Measurements from ENCODE around the gene ZNF71.
"Not testable (repeated sequence)": the region's sequence is repeated elsewhere in the genome, so short reads cannot be mapped to it uniquely, and the experiment has no call there.

Gene ZNF71

DNA sequence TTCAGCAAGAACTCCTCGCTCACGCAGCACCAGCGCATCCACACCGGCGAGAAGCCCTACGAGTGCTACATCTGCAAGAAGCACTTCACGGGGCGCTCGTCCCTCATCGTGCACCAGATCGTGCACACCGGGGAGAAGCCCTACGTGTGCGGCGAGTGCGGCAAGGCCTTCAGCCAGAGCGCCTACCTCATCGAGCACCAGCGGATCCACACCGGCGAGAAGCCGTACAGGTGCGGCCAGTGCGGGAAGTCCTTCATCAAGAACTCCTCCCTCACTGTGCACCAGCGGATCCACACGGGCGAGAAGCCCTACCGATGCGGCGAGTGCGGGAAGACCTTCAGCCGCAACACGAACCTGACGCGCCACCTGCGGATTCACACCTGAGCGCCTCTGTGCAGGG lies 27.3 kb downstream of the ZNF71 start:
- DNase-seq (ENCODE audit: low read depth), result no peak

DNA sequence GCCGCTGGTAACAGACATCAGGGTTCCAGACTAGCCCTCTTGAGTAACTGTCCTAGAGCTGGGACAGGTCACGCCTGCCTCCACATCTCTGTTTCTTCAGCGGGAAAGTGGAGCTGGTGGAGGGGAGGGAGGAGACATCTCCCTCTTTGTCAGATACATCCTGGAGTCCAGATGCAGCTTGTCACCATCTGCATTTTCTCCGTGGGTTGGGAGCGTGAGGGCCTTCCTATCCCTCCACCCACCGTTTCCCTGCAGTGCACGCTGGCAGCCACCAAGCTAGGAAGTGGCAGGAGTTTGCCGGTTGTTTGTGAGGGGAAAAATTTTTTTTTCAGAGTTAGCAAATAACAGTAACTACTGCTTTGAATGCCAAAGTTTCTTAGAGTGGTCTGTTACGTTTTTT lies 27.9 kb downstream of the ZNF71 start:
- DNase-seq (ENCODE audit: low read depth), result no peak

DNA sequence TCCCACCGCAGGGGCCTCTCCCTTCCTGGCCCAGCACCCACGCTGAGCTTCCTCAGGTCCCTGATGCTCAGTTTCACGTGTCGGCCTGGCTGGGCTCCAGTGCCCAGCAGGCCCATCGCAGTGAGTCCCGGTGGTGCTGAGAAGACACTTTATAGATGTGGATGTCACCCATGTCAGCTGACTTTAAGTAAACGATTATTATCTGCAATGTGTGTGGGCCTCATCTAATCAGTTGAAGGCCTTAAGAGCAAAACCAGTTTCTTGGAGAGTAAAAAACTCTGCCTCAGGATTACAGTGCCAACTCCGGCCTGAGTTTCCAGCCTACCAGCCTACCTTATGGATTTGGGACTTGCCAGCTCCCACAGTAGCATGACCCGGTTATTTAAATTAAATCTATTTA lies 30.6 kb downstream of the ZNF71 start:
- DNase-seq (ENCODE audit: low read depth), result no peak

DNA sequence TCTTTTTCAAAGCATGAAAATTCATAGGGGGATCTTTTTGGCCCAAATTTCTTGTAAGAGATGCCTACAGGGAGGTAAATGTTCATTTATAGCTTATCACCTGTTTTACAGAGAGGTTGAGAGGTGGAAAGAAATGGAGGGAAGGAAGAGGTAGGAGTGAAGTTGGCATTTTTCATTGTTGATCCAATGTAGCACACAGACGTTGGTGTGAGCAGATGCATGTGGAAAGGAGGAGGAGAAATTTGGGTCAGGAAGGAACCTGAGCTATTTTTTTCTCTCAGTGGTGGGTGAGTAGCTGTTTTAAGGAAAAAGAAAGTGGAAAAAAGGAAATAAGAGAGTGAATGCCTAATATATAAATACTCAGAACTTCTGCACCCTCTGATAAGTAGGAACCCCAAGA lies 37.9 kb downstream of the ZNF71 start:
- no peak for DNase-seq (ENCODE audit: low read depth)

DNA sequence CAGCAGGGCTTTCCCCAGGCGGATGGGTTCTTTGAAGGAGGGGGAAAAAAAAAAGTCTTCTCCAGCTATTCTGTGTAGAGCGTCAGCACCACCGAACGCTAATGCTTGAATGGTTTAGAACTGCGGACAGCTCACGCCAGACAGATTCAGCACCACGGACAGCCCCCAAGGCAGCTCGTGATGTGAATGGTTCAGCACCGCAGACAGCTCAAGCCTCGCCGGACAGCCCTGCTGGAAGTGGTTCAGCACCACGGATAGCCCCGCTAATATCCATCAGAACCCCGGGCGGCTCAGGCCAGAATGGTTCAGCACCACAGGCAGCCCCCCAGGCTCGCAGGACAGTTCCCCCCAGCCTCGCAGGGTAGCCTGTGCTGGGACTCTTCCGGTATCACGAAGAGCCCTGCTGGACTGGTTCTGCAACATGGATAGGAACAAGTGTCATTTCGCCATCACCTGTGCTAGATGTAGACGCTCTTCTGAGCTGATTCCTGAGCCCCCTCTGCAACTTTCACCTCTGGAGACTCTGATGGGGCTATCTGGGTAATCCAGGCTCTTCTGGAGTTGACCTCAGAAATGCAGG lies 43.0 kb downstream of the ZNF71 start:
- peak; percentile 4 for DNase-seq (ENCODE audit: low read depth)

DNA sequence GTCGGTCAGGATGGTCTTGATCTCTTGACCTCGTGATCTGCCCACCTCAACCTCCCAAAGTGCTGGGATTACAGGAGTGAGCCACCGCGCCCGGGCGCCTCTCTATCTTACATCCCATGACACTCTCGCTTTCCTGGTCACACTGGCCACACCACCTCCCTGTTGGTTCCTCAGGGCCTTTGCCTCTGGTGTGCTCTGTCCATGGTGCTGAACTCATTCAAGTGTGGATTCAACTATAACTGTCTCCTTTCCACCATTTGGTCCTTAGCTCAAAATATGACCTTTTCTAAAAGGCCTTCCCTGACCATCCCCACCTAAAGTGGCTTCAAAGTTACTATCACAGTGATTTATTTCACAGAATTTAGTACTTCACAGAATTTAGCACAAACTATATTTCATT lies 44.1 kb downstream of the ZNF71 start:
- DNase-seq (ENCODE audit: low read depth), result no peak

DNA sequence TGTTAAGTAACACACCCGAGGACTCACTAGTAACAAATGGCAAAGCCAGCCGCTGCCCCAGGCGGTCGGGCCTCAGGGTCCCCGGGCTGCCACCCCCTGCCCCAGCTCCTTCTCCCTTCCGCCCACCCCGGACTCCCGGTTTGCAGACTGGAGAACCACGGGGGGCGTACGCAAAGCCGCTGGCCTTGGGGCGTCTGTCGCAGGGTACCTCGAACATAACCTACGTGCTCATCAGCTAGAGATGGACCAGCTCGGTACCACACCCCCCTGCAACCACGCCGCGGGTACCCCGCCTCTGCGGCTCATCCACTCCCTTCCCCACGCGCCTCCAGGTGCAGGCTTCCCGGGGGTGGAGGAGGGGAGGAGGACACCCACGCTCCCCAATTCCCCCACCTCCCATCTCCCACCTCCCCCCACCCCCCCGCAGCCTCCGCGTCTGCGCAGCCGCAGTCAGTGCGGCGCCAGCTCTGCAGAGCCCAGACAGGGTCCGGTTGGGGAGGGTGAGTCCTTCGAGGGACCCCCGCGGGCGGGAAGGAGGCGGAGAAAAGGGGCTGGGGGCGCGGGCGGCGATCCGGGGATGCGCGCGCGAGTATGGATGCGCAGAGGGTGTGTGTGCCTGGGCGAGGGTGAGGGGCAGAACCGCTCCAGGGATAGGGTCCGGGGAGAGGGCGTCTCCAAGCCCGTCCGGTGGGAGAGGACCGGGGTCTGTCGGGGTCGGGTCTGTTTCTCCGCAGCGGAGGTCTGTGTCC lies 47.8 kb downstream of the ZNF71 start, which contains the start of gene SMIM17:
TSS of gene SMIM17 (plus strand) at position 449 of the 749 bp plus-strand sequence. CDS start 2,509 bp downstream, outside the sequence.
- DNase-seq (ENCODE audit: low read depth), result no peak

DNA sequence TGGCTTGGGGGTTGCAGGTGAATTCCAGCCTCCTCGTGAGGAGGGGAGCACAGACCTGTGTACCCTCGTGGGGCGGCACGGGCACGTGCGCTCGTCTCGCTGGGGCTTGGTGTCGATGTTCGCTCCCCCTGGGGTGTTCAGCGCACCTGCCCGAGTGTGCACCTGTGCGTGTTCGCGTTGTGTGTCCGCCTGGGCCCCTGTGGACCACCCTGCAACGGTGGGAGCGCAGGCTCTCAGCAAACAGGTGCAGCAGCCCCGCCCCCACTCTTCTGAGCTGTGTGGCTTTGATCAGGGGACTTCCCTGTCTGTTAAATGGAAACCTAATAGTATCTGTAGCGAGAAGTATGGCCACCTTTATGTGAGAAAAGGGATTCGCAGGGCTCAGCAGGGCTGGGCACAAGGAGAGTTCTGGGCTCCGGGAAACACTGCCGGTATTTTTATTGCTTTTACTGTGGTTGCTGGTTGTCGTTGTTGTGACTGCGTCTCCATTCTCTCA lies 48.4 kb downstream of the ZNF71 start:
- no peak for DNase-seq (ENCODE audit: low read depth)

DNA sequence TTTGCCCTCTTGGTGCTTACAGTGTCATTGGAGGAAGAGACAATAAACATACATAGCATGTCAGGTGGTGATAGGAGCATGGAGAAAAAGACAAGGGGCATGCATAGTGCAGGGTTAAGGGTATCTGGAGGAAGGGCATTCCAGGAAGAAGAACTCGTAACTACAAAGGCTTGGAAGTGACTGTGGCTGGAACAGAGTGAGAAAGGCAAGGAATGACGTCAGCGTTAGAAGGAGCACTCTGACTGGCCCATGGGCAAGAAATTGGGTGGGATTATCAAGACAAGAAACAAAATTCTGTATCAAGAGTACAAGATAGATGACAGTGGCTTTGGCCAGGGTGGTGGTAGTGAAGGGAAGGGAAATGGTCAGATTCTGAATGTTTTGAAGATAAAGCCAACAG lies 59.0 kb downstream of the ZNF71 start:
- DNase-seq (ENCODE audit: low read depth), result no peak

DNA sequence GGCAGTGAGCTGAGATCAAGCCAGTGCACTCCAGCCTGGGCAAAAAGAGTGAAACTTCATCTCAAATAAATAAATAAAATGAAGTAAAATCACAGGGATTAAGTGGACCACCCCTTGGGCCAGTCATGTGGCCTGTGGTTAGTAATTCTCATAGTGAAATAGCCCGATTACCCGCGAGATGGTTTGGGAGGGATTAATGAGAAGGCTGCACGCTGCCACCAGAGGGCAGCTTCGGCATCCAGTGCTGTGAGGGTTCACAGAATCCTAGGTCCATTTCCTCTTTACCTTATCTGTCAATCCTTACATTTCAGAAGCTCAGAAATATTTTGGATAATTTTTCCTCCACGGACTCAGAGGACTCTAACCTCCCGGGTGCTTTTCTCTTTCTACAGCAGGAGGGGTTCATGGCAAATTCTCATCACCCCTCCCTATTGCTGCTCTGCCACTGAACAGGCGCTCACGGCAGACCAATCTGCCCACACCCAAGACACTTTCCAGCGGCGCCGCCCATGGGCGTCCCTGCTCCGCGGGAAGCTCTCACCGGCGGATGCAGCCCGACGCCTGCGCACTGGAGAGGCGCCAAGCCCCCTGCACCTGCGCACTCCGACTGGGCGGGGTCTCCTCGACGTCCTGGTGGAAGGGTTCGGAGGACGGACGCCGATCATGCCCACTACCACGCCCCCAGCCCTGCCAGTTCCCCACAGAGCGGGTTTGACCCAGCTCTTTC lies 65.4 kb downstream of the ZNF71 start:
- no peak for DNase-seq (ENCODE audit: low read depth)

DNA sequence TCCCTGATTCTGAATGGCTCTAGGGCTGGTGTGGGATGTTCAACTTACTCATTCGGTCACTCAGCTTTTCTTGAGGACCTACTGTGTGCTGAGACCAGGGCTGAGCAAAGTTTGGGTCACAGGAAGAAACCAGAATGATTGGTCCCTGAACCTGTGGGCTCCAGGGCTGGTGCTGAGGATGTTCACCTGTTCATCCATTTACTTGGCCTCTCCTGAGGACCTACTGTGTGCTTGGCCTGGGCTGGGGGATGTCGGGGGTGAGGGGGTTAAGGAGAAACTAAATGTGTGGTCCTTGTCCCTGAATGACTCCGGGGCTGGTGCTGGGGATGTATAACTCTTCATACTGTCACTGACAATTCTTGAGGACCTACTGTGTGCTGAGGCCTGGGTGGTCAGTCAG lies 66.1 kb downstream of the ZNF71 start:
- DNase-seq (ENCODE audit: low read depth), result no peak

DNA sequence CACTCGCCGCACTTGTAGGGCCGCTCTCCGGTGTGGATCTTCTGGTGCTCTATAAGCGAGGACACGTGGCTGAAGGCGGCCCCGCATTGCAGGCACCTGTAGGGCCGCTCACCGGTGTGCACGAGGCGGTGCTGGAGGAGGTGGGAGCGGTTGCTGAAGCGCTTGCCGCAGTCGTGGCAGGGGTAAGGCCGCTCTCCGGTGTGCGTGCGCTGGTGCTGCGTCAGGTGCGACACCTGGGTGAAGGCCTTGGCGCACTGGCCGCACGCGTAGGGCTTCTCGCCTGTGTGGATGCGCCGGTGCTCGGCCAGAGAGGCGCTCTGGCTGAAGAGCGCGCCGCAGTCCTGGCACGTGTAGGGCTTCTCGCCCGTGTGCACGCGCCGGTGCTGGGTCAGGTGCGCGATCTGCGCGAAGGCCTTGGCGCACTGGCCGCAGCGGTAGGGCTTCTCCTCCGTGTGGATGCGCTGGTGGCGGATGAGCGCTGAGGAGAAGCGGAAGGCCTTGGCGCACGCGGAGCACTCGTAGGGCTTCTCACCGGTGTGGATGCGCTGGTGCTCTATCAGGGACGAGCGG lies 68.9 kb downstream of the ZNF71 start:
- DNase-seq (ENCODE audit: low read depth), result no peak

DNA sequence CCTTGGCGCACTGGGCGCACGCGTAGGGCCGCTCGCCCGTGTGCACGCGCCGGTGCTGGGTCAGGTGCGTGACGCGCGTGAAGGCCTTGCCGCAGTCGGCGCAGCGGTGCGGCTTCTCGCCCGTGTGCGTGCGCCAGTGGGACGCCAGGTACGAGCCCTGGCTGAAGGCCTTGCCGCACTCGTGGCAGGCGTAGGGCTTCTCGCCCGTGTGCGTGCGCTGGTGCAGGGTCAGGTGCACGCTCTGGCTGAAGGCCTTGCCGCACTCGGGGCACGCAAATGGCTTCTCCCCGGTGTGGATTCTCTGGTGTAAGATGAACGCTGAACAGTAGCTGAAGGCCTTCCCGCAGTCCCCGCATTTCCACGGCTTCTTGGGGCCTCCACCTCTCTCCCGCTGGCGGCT lies 69.4 kb downstream of the ZNF71 start:
- no peak for DNase-seq (ENCODE audit: low read depth)

DNA sequence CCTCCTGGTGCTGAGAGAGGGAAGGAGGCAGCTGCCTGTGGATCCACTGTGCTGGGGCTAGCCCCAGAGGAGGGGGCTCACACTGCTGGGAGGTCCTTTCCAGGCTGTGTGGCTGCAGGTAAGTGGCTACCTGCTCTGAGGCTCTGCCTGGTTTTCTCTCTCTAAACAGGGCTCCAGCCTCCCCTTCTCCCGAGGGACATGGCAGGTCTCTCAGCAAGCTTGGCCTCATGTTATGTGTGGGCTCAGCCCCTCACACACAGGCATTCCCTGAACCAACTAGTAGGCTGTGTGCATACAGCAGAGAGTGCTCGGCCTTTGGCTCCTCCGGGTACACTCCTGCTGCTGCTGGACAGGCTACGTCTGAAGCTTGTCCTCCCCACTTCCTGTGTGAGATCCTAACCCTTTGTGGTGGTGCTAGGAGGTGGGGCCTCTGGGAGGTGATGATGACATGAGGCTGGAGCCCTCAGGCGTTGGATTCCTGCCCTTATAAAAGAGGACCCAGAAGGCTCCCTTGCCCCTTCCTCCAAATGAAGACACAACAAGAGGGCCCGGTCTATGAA lies 72.3 kb downstream of the ZNF71 start:
- no peak for DNase-seq (ENCODE audit: low read depth)

DNA sequence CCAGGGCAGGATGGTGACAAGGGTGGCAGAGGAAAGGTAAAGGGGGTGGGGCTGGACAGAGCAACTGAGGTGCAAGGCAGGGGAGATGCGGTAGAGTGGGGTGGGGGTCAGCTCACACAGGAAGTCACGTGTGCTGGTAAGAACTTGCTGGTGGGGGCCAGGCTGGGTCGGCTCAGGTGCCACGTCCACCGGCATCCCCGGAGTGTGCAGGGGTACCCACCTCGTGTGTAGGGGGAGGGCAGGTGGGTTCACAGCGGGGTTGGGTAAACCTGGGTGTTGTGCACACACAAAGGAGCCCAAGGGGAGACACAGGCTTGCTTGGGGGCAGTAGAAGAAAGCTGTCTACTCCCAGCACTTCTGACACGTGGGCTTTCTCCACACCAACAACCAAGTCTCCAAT lies 73.6 kb downstream of the ZNF71 start:
- DNase-seq (ENCODE audit: low read depth), result no peak

DNA sequence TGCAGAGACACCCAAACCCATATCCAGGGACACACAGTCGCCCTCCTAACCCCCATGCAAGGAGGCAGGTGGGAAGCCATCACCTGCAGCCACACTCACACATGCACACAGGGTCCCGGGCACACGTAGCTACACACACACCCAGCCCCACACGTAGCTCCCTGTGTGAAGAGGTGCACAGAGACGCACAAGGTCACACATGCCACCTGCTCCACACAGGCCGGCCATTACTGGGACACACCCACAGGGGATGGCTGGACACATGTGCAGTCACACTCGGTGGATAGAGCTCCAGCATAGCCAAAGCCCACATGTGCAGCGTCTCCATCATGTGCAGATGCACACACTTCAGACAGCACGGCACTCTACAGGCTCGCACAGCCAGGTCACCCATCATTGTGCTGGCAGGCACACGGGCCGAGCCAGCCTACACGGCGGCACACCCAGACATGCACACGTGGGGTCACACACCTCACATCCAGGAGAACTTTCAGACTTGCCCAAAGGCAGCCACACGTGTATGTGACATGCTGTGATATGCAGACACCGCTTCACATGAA lies 75.4 kb downstream of the ZNF71 start:
- no peak for DNase-seq (ENCODE audit: low read depth)

DNA sequence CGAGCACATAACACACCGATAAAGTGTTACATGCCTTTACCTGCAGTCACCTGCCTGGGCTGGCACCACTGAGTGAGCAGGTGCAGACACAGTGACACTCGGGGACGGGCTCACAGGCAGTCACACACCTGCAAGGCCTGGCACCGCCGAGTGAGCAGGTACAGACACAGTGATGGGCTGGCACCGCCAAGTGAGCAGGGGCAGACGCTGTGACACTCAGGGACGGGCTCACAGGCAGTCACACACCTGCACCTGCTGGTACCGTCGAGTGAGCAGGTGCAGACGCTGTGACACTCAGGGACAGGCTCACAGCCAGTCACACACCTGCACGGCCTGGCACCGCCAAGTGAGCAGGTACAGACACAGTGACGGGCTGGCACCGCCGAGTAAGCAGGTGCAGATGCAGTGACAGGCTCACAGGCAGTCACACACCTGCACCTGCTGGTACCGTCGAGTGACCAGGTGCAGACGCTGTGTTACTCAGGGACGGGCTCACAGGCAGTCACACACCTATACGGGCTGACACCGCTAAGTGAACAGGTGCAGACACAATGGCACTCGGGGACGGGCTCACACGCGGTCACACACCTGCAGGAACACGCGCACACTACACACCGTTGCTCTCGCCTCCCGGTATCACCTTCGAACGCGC lies 76.0 kb downstream of the ZNF71 start:
- no peak for DNase-seq (ENCODE audit: low read depth)

DNA sequence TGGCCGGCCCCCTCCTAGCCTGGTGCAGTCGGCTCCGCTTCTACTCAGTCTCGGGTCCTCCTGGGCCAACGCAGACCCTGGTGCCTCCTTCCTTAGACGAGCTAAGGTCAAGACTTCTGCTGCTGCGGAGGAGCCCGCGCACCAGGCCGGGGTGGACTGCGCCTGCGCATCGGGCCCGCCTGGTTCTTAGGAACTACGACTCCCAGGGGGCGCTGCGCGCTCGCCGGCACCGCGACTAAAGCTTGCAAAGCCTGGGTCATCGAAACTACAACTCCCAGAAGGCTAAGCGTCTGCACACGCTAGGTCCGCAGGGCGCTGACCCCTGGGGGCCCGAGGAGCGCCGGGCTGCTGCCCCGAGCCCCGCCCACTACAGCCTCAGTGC lies 76.5 kb downstream of the ZNF71 start, which contains the start of gene ZNF835:
TSS of gene ZNF835 (minus strand) at position 145 of the 382 bp plus-strand sequence. CDS start 6,559 bp downstream, outside the sequence.
- DNase-seq (ENCODE audit: low read depth), result no peak

DNA sequence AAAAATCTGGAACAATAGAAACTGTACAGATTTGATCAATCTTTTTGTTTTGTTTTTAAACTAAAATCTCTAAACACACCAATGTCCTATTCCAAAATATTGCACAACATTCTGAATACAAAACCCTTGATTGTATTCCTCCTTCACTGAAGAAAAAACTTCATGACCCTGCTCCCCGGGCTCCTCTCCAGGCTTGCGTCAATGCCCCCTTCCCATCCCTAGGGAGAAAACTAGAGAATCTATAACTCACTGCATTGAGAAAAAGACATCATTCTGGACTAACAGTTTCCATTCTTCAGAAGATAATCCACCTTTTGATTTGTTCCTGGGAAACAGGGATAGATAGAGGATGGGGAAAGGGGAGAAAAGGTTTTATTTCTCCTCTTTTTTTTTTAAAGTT lies 77.5 kb downstream of the ZNF71 start:
- not testable (repeated sequence) for DNase-seq (ENCODE audit: low read depth)

All from GM04503 (cell line).